WERI-Rb-1 (cell line): Measurements from ENCODE around the gene MIGA2.

Source experiments
- DNase-seq: peaks from one replicate; pipeline ENCODE4 v3.0.0-alpha.2; 2020
- H3K27ac ChIP-seq: fragments of 250-450 bp; sonication (Bioruptor Pico); 2 replicates; pipeline ENCODE4 v1.5.1; 2020; ENCODE audit warnings: mild to moderate bottlenecking, moderate library complexity
- H3K27me3 ChIP-seq: fragments of 250-450 bp; sonication (Bioruptor Pico); 2 replicates; pipeline ENCODE4 v1.5.1; 2021; ENCODE audit warnings: mild to moderate bottlenecking, low read depth, moderate library complexity; ENCODE audit not compliant: insufficient read depth, severe bottlenecking
- H3K36me3 ChIP-seq: fragments of 250-450 bp; sonication (Bioruptor Pico); 2 replicates; pipeline ENCODE4 v1.5.1; 2020; ENCODE audit warnings: mild to moderate bottlenecking, moderate library complexity
- H3K4me3 ChIP-seq: 2 replicates; pipeline ENCODE4 v1.5.1; 2011; ENCODE audit warnings: low read depth, mild to moderate bottlenecking, control low read depth, low read length
- H3K9me3 ChIP-seq: fragments of 250-450 bp; sonication (Bioruptor Pico); 2 replicates; pipeline ENCODE4 v1.5.1; 2021; ENCODE audit warnings: mild to moderate bottlenecking, moderate library complexity; ENCODE audit not compliant: severe bottlenecking
- CTCF ChIP-seq: IDR thresholded peaks from 2 replicates; pipeline ENCODE4 v1.5.1; 2011; ENCODE audit warnings: low read depth, mild to moderate bottlenecking, control low read depth, inconsistent platforms, low read length

Gene MIGA2

GRCh38 chr9:129074106-129074505 is 37.7 kb downstream of the MIGA2 start:
- Histone ChIP-seq H3K36me3 (peaks cover 12% of the 10 kb centered on the region), H3K4me3 (no peak overlapping the region)
- no peak for TF ChIP-seq CTCF

DNA sequence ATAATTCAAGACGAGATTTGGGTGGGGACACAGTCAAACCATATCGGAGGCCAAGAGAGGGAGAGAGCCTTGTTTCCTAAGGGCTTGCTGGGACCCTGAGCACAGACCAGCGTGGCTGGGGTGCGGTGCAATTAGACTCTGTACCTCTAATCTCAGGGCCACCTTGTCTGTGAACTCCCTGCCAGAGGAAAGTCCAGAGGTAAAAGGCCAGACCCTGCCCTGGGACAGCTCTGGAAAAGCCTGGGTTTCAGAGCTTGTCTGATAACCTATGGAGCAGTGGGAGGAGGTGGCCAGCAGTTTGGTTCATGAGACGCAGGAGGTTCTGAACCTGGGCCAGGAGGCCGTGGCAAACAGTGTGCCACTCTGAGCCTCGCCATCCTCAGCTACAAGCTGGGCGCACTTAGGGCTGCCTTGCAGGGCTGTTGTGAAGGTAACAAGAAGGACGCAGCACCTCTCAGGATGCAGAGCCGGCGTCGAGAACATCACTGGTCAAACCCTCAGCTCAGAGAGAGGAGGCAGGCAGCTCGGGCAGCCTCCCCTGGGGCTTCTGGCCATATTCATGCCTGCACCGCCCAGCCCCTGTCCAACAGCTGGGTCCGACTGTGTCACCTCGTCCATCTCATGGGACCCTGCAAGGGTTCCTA is 39.7 kb downstream of the MIGA2 start:
- Histone ChIP-seq H3K4me3 (no peak overlapping the region), H3K36me3 (peaks cover 13% of the 10 kb centered on the region), H3K9me3 (no peaks in the 10 kb centered on the region), H3K27me3 (no peaks in the 10 kb centered on the region), H3K27ac (no peak overlapping the region)
- DNase-seq: no peak
- TF ChIP-seq CTCF: no peak

More at GRCh38 chr9:129074106-129074505, 37.7 kb downstream of the MIGA2 start:
- DNase-seq: no peak
- Histone ChIP-seq H3K9me3 (no peaks in the 10 kb centered on the region), H3K27ac (no peak overlapping the region), H3K27me3 (no peaks in the 10 kb centered on the region)

- no peaks in the 10 kb centered on the region for H3K27me3 ChIP-seq
- no peaks in the 10 kb centered on the region for H3K9me3 ChIP-seq
- H3K27ac ChIP-seq: no peak overlapping the region
- peaks cover 8% of the 10 kb centered on the region for H3K36me3 ChIP-seq
- no peak overlapping the region for H3K4me3 ChIP-seq
- DNase-seq: no peak
- no peak for TF ChIP-seq CTCF
Observed at GRCh38 chr9:129076640-129077037, 40.2 kb downstream of the MIGA2 start.

DNA sequence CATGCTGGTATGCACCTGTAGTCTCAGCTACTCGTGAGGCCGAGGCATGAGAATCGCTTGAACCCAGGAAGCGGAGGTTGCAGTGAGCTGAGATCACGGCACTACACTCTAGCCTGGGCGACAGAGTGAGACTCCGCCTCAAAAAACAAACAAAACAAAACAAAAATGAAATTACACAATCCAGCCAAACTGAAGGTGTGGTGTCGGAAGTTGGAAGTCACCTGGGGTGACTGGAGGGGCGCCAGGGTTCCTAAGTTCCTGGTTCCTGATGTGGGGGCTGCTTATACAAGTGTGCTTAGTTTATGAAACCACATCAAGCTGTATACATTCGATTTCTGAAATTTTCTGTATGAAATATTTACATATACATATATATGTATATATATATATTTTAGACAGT is 40.8 kb downstream of the MIGA2 start:
- TF ChIP-seq CTCF: no peak
- no peak for DNase-seq
- no peak overlapping the region for H3K27ac ChIP-seq
- no peak overlapping the region for H3K4me3 ChIP-seq
- H3K9me3 ChIP-seq: no peaks in the 10 kb centered on the region
- no peaks in the 10 kb centered on the region for H3K27me3 ChIP-seq
- H3K36me3 ChIP-seq: peaks cover 7% of the 10 kb centered on the region

- Histone ChIP-seq H3K4me3 (no peak overlapping the region), H3K9me3 (no peaks in the 10 kb centered on the region), H3K27me3 (no peaks in the 10 kb centered on the region), H3K36me3 (peaks cover 24% of the 10 kb centered on the region), H3K27ac (no peak overlapping the region)
- DNase-seq: no peak
- no peak for TF ChIP-seq CTCF
Observed at GRCh38 chr9:129078691-129079503, 42.5 kb downstream of the MIGA2 start.
